Astrocyte (in vitro differentiated cells and primary cell): ENCODE data around the gene KCNJ18. TPM values are rescaled to one million over a fixed set of nuclear protein-coding genes. Genes with fewer than 3 reads are reported as not detected.
"Not testable (repeated sequence)": the region's sequence is repeated elsewhere in the genome, so short reads cannot be mapped to it uniquely, and the experiment has no call there.

Experiments
- DNase-seq: peaks from one replicate; pipeline ENCODE4 v3.0.0-alpha.2; 2010; ENCODE audit warnings: low read depth
- FAIRE-seq: peaks from 2 replicates; lab custom pipeline; 2011; peaks lifted over from hg19 to GRCh38; lab: Jason Lieb, UNC
- H2AFZ ChIP-seq: 2 replicates; pipeline ENCODE4 v1.6.0; 2012; ENCODE audit warnings: low read depth, low read length, inconsistent platforms
- H3K27ac ChIP-seq: 2 replicates; pipeline ENCODE4 v1.5.1; 2011; ENCODE audit warnings: low read depth, low read length, inconsistent platforms
- H3K27me3 ChIP-seq: 2 replicates; pipeline ENCODE4 v1.6.0; 2011; ENCODE audit warnings: low read length, inconsistent platforms; ENCODE audit not compliant: insufficient read depth
- H3K36me3 ChIP-seq: 2 replicates; pipeline ENCODE4 v1.5.1; 2011; ENCODE audit warnings: low read length, inconsistent platforms; ENCODE audit not compliant: insufficient read depth
- H3K4me1 ChIP-seq: 2 replicates; pipeline ENCODE4 v1.5.1; 2011; ENCODE audit warnings: low read length, inconsistent platforms; ENCODE audit not compliant: insufficient read depth
- H3K4me2 ChIP-seq: 2 replicates; pipeline ENCODE4 v1.6.0; 2012; ENCODE audit warnings: low read length, inconsistent platforms
- H3K4me3 ChIP-seq: 2 replicates; pipeline ENCODE4 v1.5.1; 2011; ENCODE audit warnings: low read depth, mild to moderate bottlenecking, low read length, inconsistent platforms; ENCODE audit not compliant: insufficient read depth
- H3K79me2 ChIP-seq: 2 replicates; pipeline ENCODE4 v1.6.0; 2012; ENCODE audit warnings: mild to moderate bottlenecking, low read length, inconsistent platforms; ENCODE audit not compliant: insufficient read depth
- H3K9ac ChIP-seq: 2 replicates; pipeline ENCODE4 v1.6.0; 2012; ENCODE audit warnings: mild to moderate bottlenecking, low read length, inconsistent platforms
- H3K9me3 ChIP-seq: 2 replicates; pipeline ENCODE4 v1.5.1; 2012; ENCODE audit warnings: low read depth, mild to moderate bottlenecking, low read length, inconsistent platforms; ENCODE audit not compliant: insufficient read depth
- H4K20me1 ChIP-seq: 2 replicates; pipeline ENCODE4 v1.6.0; 2012; ENCODE audit warnings: low read length, inconsistent platforms; ENCODE audit not compliant: insufficient read depth
- H3K27ac Mint-ChIP-seq: one replicate; pipeline ENCODE4 v1.8.0; 2021; ENCODE audit warnings: mild to moderate bottlenecking, mixed read lengths; ENCODE audit not compliant: unreplicated experiment
- H3K27me3 Mint-ChIP-seq: one replicate; pipeline ENCODE4 v1.8.0; 2021; ENCODE audit warnings: low read depth, mixed read lengths; ENCODE audit not compliant: unreplicated experiment
- H3K36me3 Mint-ChIP-seq: one replicate; pipeline ENCODE4 v1.8.0; 2021; ENCODE audit warnings: low read depth, mixed read lengths; ENCODE audit not compliant: unreplicated experiment
- H3K4me1 Mint-ChIP-seq: one replicate; pipeline ENCODE4 v1.8.0; 2021; ENCODE audit warnings: low read depth, mixed read lengths; ENCODE audit not compliant: unreplicated experiment
- H3K4me3 Mint-ChIP-seq: one replicate; pipeline ENCODE4 v1.8.0; 2021; ENCODE audit warnings: mild to moderate bottlenecking, moderate library complexity, mixed read lengths; ENCODE audit not compliant: unreplicated experiment
- H3K9me3 Mint-ChIP-seq: one replicate; pipeline ENCODE4 v1.8.0; 2021; ENCODE audit warnings: mild to moderate bottlenecking, mixed read lengths; ENCODE audit not compliant: unreplicated experiment
- total RNA-seq: library from RNA; stranded (reverse); gene quantifications from 2 replicates; pipeline ENCODE4 v1.2.1, GENCODE V29; 2021

KCNJ18 gene
- total RNA-seq, 1 donor from 2014 or later = not detected

- H2AFZ ChIP-seq, H3K27ac Mint-ChIP-seq, H3K9ac ChIP-seq, DNase-seq, FAIRE-seq, H3K27me3 Mint-ChIP-seq, H3K36me3 ChIP-seq, H4K20me1 ChIP-seq, H3K9me3 Mint-ChIP-seq, H3K9me3 ChIP-seq, H3K36me3 Mint-ChIP-seq, H3K4me1 ChIP-seq, H3K79me2 ChIP-seq, H3K4me3 ChIP-seq, H3K27ac ChIP-seq, H3K4me1 Mint-ChIP-seq, H3K27me3 ChIP-seq, H3K4me3 Mint-ChIP-seq, H3K4me2 ChIP-seq: not testable (repeated sequence)
Measured at GRCh38 chr17:21656518-21657309, 35.6 kb upstream of the KCNJ18 start.

- H3K4me1 Mint-ChIP-seq, H3K36me3 Mint-ChIP-seq, H3K79me2 ChIP-seq, H3K4me3 ChIP-seq, H3K4me2 ChIP-seq, H3K27me3 Mint-ChIP-seq, DNase-seq, H2AFZ ChIP-seq, H3K27me3 ChIP-seq, H3K27ac ChIP-seq, H3K9me3 ChIP-seq, H3K27ac Mint-ChIP-seq, H3K9ac ChIP-seq, H3K36me3 ChIP-seq, H3K4me1 ChIP-seq, FAIRE-seq, H3K4me3 Mint-ChIP-seq, H4K20me1 ChIP-seq, H3K9me3 Mint-ChIP-seq: not testable (repeated sequence)
Measured at GRCh38 chr17:21659635-21660034, 32.7 kb upstream of the KCNJ18 start.

GRCh38 chr17:21661455-21661854, 30.9 kb upstream of the KCNJ18 start:
- H3K4me2 ChIP-seq, H2AFZ ChIP-seq, H4K20me1 ChIP-seq, H3K27ac Mint-ChIP-seq, H3K4me3 Mint-ChIP-seq, H3K27me3 ChIP-seq, H3K4me1 Mint-ChIP-seq, H3K79me2 ChIP-seq, H3K27ac ChIP-seq, DNase-seq, H3K9me3 ChIP-seq, H3K36me3 ChIP-seq, FAIRE-seq, H3K9ac ChIP-seq, H3K4me3 ChIP-seq, H3K36me3 Mint-ChIP-seq, H3K27me3 Mint-ChIP-seq, H3K4me1 ChIP-seq: not testable (repeated sequence)
- H3K9me3 Mint-ChIP-seq = peaks cover 12% of the 10 kb centered on the region

GRCh38 chr17:21663166-21663565, 29.2 kb upstream of the KCNJ18 start:
- H3K9ac ChIP-seq, H3K27me3 Mint-ChIP-seq, H2AFZ ChIP-seq, DNase-seq, H3K4me2 ChIP-seq, H3K79me2 ChIP-seq, H4K20me1 ChIP-seq, H3K4me1 ChIP-seq, H3K4me3 Mint-ChIP-seq, FAIRE-seq, H3K27ac Mint-ChIP-seq, H3K4me1 Mint-ChIP-seq, H3K27me3 ChIP-seq, H3K36me3 Mint-ChIP-seq, H3K27ac ChIP-seq, H3K4me3 ChIP-seq, H3K36me3 ChIP-seq: not testable (repeated sequence)
- H3K9me3 ChIP-seq = peaks cover 16% of the 10 kb centered on the region
- peaks cover 22% of the 10 kb centered on the region for H3K9me3 Mint-ChIP-seq

GRCh38 chr17:21663614-21664474, 28.5 kb upstream of the KCNJ18 start:
- FAIRE-seq, H3K27ac ChIP-seq, H3K9ac ChIP-seq, H2AFZ ChIP-seq, H3K27me3 Mint-ChIP-seq, H3K4me1 ChIP-seq, H3K36me3 ChIP-seq, H3K4me1 Mint-ChIP-seq, H3K27ac Mint-ChIP-seq, H3K4me3 ChIP-seq, H3K27me3 ChIP-seq, H3K79me2 ChIP-seq, H3K4me3 Mint-ChIP-seq, H3K4me2 ChIP-seq, DNase-seq, H3K36me3 Mint-ChIP-seq, H4K20me1 ChIP-seq: not testable (repeated sequence)
- peaks cover 22% of the 10 kb centered on the region for H3K9me3 Mint-ChIP-seq
- H3K9me3 ChIP-seq = peaks cover 16% of the 10 kb centered on the region
